Mammary epithelial cell (primary cell): ENCODE data around the gene FERMT3.

Experiments used
- CTCF ChIP-seq, 2 donors: IDR thresholded peaks in 1 of 2; conservative IDR thresholded peaks in 1 of 2; 2 replicates each; pipeline ENCODE4 v1.5.1; 2011 to 2012; ENCODE audit warnings: inconsistent platforms in 2 of 2, low read length in 2 of 2, mild to moderate bottlenecking in 2 of 2, control low read depth in 1 of 2, low read depth in 1 of 2; ENCODE audit not compliant: insufficient read depth in 1 of 2; ENCODE audit errors: extremely low read depth in 1 of 2
- EZH2 ChIP-seq: IDR thresholded peaks from 2 replicates; pipeline ENCODE4 v1.6.1; 2012; ENCODE audit warnings: low read length, inconsistent platforms, borderline replicate concordance

- TF ChIP-seq EZH2 (no peak), CTCF (conservative IDR thresholded peaks at IDR 0.05 in 1 of 2, IDR thresholded peaks at IDR 0.05 in 1 of 2; ENCODE audit: extremely low read depth in 1 of 2, insufficient read depth in 1 of 2, low read depth in 1 of 2, low read length in 2 of 2) (no peak)
Measured at GRCh38 chr11:64220271-64220670, 13.8 kb downstream of the FERMT3 start.
